Measurements from ENCODE around the gene FBXO30.

GRCh38 chr6:145787688-145788087 lies 26.9 kb downstream of the FBXO30 start:
- TF ChIP-seq, protein P1, sequence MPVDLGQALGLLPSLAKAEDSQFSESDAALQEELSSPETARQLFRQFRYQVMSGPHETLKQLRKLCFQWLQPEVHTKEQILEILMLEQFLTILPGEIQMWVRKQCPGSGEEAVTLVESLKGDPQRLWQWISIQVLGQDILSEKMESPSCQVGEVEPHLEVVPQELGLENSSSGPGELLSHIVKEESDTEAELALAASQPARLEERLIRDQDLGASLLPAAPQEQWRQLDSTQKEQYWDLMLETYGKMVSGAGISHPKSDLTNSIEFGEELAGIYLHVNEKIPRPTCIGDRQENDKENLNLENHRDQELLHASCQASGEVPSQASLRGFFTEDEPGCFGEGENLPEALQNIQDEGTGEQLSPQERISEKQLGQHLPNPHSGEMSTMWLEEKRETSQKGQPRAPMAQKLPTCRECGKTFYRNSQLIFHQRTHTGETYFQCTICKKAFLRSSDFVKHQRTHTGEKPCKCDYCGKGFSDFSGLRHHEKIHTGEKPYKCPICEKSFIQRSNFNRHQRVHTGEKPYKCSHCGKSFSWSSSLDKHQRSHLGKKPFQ (tag by site-specific recombination; IDR thresholded peaks at IDR 0.05): no peak
- no peak for TF ChIP-seq CTCF (tag by site-specific recombination; IDR thresholded peaks at IDR 0.05)
- TF ChIP-seq ZNF202 (tag by site-specific recombination; IDR thresholded peaks at IDR 0.05; ENCODE audit: borderline replicate concordance): no peak
- no peak for TF ChIP-seq ZNF174 (tag by site-specific recombination; IDR thresholded peaks at IDR 0.05)
- no peak for TF ChIP-seq ZNF785 (tag by site-specific recombination; IDR thresholded peaks at IDR 0.05)
- TF ChIP-seq YY1 (tag by site-specific recombination; IDR thresholded peaks at IDR 0.05): no peak
- no peak for TF ChIP-seq ZNF302 (tag by site-specific recombination; IDR thresholded peaks at IDR 0.05; ENCODE audit: low read depth)
- no peak for TF ChIP-seq MZF1 (tag by site-specific recombination; IDR thresholded peaks at IDR 0.05; ENCODE audit: borderline replicate concordance)

All from HEK293 (cell line).